NCI-H2081 (cell line): ENCODE measurements around the gene RBM15.
A peak's percentile ranks its signal among the peaks of the same experiment; 100 is the strongest.

Experiments
- DNase-seq, 2 experiments: peaks; one replicate each; lab custom pipeline; 2025; lab: John Stamatoyannopoulos, UW

The RBM15 gene

DNA sequence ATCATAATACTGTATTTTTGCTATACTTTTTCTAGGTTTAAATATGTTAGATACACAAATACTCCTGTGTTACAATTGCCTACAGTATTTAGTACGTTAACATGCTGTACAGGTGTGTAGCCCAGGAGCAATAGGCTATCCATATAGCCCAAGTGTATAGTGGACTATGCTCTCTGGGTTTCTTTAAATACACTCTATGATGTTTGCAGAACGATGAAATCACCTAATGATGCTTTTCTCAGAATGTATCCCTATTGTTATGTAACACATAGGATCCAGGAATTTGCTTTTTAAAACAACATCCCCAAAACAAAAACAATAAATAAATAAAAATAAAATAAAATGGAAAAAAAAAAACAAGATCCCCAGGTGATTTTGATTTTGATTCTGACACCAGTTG lies 18.1 kb upstream of the RBM15 start:
- DNase-seq = no peak

DNA sequence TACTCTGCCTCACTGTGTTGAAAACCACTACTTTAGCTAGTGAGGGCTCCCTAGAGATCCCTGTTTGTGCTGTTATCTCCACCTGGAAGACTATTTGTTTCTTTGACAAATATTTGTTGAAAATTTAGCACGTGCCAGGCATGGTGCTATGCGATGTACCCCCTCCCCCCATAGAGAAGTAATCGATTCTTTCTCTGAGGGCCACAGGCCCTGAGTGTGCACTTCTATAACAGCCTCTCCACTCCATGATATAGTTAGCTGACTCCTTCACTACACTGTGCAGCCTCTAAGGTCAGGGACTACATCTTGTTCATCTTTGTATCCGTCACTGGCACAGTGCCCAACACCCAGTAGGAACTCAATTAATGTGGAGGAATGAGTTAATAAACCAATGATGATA lies 17.3 kb upstream of the RBM15 start:
- DNase-seq = no peak

DNA sequence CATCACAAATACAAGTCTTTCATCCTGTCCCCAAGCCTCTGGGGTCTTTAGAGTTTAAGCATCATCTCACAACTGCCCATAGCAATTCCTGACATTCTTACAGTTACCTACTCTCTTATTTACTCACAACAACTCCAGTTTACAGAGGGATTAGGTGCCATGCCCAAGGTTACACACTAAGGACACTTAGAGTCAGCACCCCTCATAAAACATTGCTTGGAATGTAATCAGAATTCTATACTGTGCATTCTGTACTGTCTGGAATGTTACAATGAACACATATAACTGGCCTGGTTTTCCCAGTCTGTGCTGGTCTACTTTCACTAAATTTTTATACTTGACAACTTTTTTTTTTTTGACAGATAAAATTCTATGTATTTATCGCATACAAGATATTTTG lies 14.5 kb upstream of the RBM15 start:
- DNase-seq = no peak

DNA sequence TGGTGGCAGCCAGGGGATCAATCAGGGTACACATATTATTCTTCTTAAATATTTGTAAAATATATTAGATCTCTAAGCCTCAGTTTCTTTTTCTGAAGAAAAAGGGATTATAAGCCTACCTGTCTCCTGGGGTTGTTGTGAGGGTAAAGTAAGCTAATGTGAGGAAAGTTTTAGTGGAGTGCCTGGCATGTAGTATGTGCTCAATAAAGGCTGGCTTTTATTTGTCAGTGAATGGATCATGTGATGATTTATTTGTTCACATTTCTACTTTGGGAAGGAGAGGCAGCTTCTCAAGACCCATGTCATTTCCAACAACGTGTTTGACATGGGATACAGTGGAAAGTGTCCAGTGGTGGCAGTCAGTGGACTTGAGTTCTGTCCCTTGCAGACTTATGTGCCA lies 12.4 kb upstream of the RBM15 start:
- no peak for DNase-seq

DNA sequence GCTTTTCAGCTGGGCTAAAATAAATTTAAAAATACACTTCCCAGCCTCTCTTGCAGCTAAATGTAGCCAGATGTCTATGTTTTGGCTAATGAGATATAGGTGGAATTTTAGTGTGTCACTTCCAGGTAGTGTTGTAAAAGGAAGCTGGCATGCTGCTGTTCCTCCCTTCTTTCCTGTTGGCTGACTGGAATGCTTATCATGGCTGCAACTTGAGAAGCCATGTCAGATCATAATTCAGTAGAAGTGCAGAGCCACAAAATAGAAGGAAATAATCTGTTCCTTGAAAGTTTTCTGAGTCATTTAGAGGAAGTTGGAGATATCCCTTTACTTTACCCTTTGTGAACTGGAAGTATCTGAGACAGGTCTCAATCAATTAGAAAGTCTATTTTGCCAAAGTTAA lies 10.9 kb upstream of the RBM15 start:
- DNase-seq = no peak

DNA sequence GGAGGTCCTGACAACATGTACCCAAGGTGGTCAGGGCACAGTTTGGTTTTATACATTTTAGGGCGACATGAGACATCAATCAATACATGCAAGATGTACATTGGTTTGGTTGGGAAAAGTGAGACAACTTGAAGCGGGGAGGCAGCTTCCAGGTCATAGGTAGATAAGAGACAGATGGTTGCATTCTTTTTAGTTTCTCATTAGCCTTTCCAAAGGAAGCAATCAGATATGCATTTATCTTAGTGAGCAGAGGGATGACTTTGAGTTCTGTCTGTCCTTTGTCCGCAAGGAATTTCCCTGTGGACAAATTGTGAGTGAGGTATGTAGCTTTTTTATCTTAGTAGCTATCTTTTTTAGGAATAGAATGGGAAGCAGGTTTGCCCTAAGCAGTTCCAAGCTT lies 10.5 kb upstream of the RBM15 start:
- no peak for DNase-seq

DNA sequence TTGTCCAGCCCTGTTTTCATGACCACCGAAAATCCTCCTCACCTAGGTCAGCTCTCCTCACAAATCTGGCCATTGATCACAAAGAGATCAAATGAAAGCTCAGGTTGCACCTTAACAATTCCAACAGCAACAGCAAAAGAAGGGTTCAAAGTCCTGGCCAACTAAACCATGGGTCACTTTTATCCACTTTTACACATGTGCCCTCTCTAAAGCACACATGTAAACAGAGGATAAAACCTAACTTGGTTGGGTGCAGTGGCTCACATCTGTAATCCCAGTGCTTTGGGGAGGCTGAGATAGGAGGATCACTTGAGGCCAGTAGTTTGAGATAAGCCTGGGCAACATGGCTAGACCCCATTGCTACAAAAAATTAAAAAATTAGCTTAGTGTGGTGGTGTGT lies 3.9 kb upstream of the RBM15 start:
- no peak for DNase-seq

DNA sequence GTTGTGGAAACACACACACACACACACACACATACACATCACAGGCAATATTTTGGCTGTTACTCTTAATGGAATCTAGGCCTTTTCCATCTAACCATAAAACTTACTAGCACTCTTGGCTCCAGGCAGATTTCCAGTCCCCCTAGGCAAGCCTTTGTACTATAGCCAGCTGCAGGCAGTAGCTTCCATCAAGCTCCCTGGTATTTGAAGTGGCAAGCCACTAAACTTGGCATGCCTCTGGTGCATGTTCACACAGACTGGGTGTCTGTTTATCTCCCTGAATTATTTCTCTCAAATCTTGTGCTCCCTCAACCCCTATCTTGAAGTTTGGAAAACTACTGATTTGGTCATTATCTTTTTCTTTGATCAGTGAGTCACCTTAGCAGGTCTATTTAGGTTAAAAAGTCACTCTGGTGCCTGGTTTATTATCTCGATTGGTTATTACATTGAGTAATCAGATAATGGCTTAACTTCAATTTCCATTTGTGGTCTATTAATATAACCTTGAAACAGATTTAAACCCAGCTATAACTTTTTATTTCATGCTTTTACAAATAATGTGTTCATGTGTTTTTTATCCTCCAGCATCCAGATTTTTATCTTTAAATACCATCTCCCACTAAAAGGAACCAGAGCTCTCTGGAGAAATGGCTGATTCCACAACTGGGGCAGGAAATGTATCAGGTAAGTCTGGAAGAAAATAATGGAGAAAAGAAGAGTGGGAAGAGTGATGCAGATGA lies 2.7 kb upstream of the RBM15 start:
- DNase-seq = no peak

DNA sequence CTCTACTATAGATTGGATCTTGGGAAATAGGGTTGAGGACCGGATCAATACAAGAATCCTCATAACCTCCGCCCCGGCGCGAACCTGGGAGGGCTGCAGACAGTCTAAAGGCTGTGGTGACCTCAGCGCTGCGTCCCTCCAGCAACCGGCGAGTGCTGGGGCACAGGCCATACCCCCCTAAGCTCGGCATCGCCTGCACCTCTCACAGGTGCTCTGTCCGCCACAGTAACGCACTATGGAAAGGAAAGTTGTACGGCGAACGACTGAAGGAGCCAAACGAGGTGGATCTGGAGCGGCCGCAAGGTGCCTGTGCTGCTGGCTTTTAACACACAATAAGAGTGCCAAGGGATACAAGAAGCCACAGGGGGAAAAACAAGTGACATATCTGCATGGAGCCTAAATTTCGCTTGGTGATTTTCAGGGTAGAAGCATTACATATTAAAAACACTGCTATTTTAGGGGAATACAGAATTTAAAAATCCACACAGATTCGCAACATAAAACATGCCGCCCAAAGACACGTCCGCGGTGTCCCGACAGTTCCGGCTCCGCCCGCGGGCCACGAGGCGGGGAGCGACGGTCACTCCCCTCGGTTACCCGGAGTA lies 1.4 kb upstream of the RBM15 start:
- DNase-seq = peak; percentile 19 to 24

DNA sequence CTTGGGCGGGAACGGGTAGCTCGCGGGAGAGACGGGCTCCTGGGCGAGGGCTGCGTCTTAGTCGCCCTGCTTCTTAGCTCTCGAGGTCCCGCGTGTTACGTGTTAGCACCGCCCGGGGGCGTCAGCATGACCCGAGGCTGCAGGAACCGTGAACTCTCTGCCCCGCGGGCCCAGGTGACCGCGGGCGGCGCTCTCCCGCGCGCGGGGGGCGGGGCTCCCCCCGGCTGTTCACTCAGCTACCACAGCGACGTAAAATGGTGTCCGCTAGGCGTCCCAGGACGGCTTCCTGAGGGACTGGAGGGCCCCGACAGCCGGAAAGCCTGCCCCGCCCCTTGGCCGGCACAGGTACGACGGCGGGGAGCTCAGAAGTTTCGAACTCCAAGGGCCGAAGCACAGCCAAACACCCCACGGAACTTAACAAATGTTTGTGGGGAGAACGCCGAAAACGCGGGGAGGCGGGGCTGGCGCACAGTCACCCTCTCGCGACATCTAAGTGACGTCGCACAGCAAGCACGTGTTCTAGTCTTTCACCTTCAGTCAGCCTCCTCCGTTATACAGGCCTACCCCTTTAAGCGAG lies 780 bp upstream of the RBM15 start:
- peak; percentile 80 to 89 for DNase-seq

DNA sequence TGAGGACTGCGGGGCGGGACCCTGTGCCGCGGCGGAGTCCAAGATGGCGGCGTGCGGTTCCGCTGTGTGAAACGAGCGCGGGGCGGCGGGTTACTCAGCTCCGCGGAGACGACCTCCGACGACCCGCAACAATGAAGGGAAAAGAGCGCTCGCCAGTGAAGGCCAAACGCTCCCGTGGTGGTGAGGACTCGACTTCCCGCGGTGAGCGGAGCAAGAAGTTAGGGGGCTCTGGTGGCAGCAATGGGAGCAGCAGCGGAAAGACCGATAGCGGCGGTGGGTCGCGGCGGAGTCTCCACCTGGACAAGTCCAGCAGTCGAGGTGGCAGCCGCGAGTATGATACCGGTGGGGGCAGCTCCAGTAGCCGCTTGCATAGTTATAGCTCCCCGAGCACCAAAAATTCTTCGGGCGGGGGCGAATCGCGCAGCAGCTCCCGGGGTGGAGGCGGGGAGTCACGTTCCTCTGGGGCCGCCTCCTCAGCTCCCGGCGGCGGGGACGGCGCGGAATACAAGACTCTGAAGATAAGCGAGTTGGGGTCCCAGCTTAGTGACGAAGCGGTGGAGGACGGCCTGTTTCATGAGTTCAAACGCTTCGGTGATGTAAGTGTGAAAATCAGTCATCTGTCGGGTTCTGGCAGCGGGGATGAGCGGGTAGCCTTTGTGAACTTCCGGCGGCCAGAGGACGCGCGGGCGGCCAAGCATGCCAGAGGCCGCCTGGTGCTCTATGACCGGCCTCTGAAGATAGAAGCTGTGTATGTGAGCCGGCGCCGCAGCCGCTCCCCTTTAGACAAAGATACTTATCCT lies 430 bp downstream of the RBM15 start:
- DNase-seq = peak in 1 of 2 experiments; percentile 25

DNA sequence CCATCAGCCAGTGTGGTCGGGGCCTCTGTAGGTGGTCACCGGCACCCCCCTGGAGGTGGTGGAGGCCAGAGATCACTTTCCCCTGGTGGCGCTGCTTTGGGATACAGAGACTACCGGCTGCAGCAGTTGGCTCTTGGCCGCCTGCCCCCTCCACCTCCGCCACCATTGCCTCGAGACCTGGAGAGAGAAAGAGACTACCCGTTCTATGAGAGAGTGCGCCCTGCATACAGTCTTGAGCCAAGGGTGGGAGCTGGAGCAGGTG lies 961 bp downstream of the RBM15 start:
- no peak for DNase-seq

DNA sequence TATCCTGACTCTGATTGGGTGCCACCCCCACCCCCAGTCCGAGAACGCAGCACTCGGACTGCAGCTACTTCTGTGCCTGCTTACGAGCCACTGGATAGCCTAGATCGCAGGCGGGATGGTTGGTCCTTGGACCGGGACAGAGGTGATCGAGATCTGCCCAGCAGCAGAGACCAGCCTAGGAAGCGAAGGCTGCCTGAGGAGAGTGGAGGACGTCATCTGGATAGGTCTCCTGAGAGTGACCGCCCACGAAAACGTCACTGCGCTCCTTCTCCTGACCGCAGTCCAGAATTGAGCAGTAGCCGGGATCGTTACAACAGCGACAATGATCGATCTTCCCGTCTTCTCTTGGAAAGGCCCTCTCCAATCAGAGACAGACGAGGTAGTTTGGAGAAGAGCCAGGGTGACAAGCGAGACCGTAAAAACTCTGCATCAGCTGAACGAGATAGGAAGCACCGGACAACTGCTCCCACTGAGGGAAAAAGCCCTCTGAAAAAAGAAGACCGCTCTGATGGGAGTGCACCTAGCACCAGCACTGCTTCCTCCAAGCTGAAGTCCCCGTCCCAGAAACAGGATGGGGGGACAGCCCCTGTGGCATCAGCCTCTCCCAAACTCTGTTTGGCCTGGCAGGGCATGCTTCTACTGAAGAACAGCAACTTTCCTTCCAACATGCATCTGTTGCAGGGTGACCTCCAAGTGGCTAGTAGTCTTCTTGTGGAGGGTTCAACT lies 2.1 kb downstream of the RBM15 start:
- peak in 1 of 2 experiments; percentile 24 for DNase-seq

DNA sequence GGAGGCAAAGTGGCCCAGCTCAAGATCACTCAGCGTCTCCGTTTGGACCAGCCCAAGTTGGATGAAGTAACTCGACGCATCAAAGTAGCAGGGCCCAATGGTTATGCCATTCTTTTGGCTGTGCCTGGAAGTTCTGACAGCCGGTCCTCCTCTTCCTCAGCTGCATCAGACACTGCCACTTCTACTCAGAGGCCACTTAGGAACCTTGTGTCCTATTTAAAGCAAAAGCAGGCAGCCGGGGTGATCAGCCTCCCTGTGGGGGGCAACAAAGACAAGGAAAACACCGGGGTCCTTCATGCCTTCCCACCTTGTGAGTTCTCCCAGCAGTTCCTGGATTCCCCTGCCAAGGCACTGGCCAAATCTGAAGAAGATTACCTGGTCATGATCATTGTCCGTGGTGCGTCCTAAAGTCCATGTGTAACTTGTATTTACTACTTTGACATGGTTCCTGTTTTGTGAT lies 2.7 kb downstream of the RBM15 start:
- no peak for DNase-seq

DNA sequence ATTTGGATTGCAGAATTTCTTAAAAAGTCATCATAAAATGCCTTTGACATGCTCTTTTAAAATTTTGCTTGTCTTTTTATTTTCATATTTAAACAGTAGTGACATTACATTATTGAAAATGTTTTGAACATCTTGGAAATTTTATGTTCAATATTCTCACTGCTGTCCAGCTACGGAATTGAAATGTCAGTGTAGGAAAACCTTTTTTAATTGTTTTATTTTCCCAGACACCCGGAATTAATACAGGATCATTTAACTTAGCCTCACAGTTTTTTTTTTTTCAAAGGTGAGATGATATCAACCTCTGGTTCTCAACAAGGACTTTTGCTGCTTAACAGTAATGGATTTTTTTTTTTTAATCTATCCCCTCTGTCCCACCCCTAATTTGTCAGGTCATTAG lies 4.1 kb downstream of the RBM15 start:
- no peak for DNase-seq

DNA sequence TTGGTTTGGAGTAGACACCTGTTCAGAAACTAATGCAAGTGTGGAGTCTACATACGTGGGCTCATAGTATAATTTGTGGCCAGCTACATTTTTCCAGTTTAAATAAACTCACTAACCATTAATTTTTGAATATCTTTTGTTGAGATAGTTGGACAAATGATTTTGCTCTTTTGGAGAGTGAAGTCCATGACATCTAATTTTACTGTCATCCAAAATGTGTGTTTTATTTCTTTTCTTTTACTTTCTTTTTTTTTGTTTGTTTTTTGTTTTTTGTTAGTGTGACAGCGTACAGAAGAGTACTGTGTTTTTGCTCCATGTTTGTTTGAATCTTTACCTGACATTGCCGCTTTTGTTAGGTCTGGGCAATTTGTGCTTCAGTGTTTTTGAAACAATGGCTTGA lies 5.0 kb downstream of the RBM15 start:
- no peak for DNase-seq

DNA sequence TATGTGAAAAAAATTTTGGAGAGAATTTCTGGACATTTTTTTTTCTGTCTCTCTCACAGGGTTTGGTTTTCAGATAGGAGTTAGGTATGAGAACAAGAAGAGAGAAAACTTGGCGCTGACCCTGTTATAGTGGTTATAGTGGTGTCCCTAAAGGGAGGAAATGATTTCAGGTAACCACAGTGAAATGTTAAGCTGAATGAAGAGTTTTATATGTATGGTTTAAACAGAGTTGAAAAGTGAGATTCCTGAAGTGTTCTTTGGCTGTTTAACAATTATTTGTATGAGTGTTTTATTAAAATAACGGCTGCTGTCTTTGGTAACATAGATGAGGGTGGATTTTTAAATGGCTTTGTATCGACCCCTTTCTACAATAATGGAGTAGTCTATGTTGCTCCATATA lies 6.3 kb downstream of the RBM15 start:
- DNase-seq = no peak

DNA sequence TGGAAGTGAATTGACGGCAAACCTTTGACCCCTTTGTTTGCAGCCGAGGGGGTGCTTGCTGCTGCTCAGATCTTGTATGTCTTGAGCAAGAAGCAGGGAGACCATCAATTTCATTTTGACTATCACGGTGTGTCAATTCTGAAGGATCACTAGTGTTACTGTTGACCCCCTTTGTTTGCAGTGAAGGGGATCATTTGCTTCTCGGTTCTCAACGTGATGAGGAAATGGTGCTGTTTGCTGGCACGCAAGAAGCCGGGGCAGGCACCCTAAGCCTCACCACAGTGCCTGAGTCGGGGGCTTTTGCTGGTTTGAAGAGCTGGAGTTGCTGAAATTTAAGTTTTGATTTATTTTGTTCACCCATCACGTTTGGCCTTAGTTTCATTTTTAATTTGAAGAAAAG lies 7.5 kb downstream of the RBM15 start:
- DNase-seq = no peak

DNA sequence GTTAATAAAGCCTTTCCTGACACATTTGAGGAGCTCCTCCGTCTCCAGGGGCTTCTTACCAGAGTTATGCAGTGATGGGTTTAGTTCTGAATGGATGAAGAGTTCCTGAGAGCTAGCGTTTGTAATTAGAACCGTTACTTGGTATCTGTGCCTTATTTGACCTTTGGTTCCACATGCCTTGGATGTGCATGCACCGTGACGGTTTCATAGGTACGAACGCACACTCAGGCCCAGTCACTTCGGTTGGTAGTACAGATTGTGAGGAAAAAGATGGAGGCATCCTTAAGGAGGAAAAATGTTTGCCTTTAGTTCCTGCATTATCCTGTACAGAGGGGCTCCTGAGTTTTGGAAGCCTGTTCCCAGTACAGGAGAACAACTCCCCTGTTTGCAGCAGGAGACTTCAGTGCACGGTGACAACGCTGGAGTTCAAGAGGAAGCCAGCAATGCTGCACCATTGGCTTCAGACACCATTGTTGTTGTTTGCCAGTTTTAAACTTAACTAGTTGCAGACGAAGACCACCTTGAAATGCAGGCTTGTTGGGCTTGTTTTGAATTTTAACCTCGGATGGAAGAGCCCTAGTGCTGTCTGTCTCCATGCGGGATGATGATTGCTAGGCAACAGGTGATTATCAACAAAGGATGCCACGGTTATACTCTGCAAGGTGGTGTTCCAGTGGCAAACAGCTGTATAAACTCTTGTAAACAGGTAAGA lies 8.2 kb downstream of the RBM15 start:
- DNase-seq = peak in 1 of 2 experiments; percentile 2

DNA sequence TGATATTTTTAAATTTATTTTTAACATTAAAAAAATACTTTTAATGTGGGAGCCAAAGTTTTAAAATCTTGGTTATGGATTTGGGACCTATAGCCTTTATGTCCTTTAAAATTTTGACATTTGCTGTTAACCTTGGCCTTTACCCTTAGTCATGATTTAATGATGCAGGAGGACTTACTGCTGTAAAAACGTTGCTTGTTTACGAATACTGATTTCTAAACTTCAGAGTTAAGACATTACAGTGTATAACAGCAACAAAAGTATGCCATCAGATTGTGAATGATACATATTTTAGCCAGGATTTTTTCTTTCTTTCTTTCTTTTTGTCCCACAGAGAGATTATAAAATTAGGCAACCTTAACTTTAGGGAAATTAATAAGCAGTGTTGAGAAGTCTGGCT lies 8.9 kb downstream of the RBM15 start:
- DNase-seq = no peak

DNA sequence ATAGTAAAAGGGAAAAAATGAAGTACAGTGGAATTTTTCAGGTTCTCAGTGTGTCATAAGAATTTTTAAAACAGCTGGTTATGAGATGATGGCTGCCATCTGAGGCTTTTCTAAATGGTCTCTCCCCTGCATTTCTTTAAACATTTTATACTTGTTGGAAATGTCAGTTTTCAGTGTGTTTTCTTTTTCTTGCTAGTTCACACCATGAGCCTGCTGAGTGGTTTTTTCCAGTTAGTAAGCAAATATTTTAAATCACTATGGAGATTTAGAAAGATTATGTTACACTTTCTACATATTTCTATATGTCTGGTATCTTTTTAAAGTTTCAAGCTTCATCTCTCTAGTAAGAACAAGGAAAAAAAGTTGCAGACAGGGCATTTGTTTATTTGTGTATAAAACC lies 9.6 kb downstream of the RBM15 start:
- no peak for DNase-seq

DNA sequence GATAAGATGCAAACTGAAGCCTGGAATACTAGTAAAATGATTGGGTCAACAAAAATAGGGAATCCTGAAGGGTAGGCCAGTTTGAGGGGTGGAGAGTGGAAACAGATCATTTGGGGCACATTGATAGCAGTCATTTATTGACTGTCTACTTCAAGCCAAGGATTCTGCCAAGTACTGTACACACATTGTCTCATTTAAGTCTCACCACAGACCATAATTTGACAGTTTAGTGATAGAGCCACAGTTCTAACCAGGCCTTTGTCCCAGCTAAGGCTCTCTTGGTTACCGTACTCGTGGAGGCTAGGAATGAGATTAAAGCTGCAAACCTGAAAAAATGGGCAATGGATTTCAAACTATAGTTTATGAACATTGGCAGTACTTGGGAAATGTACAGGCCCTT lies 11.2 kb downstream of the RBM15 start:
- DNase-seq = no peak
